T-helper 2 cell treated with Interferon-gamma antibody and Interleukin-4, amounts not matched to agents 5 μg/mL and 100 μg/mL, for 36 hours (primary cell): ENCODE results near the gene PCDHGB7.
"Not testable (repeated sequence)": the region's sequence is repeated elsewhere in the genome, so short reads cannot be mapped to it uniquely, and the experiment has no call there.

Source experiments
- DNase-seq: peaks from one replicate; pipeline ENCODE4 v3.0.0; 2021; ENCODE audit warnings: low spot score
- H3K27ac Mint-ChIP-seq: one replicate; pipeline ENCODE4 v1.8.0; 2021; ENCODE audit warnings: mild to moderate bottlenecking, mixed read lengths
- H3K27me3 Mint-ChIP-seq: one replicate; pipeline ENCODE4 v1.8.0; 2021; ENCODE audit warnings: low read depth, mixed read lengths
- H3K36me3 Mint-ChIP-seq: one replicate; pipeline ENCODE4 v1.8.0; 2021; ENCODE audit warnings: low read depth, mixed read lengths
- H3K4me1 Mint-ChIP-seq: one replicate; pipeline ENCODE4 v1.8.0; 2021; ENCODE audit warnings: low read depth, mixed read lengths
- H3K4me3 Mint-ChIP-seq: one replicate; pipeline ENCODE4 v1.8.0; 2022; ENCODE audit warnings: mild to moderate bottlenecking, moderate library complexity, mixed read lengths
- H3K9me3 Mint-ChIP-seq: one replicate; pipeline ENCODE4 v1.8.0; 2021; ENCODE audit warnings: mixed read lengths

The PCDHGB7 gene

GRCh38 chr5:141389153-141390042, 28.1 kb upstream of the PCDHGB7 start:
- DNase-seq: no peak
- Mint-ChIP-seq H3K4me1 (no peaks in the 10 kb centered on the region), H3K9me3 (peaks cover 36% of the 10 kb centered on the region), H3K27me3 (peaks cover 24% of the 10 kb centered on the region), H3K27ac (no peak overlapping the region), H3K4me3 (no peak overlapping the region), H3K36me3 (no peaks in the 10 kb centered on the region)

- peaks cover 21% of the 10 kb centered on the region for H3K27me3 Mint-ChIP-seq
- no peaks in the 10 kb centered on the region for H3K36me3 Mint-ChIP-seq
- no peak within 1 kb of the TSS for H3K4me3 Mint-ChIP-seq
- no peak within 1 kb of the TSS for H3K27ac Mint-ChIP-seq
- H3K9me3 Mint-ChIP-seq: peaks cover 37% of the 10 kb centered on the region
- no peak for DNase-seq
- no peaks in the 10 kb centered on the region for H3K4me1 Mint-ChIP-seq
These were observed 24.9 kb upstream of the PCDHGB7 start, which contains the start of gene PCDHGA8 for GRCh38 chr5:141392429-141393198. PCDHGA8 (plus strand) TSS chr5:141392633; CDS start chr5:141392814, 181 bp downstream.

DNA sequence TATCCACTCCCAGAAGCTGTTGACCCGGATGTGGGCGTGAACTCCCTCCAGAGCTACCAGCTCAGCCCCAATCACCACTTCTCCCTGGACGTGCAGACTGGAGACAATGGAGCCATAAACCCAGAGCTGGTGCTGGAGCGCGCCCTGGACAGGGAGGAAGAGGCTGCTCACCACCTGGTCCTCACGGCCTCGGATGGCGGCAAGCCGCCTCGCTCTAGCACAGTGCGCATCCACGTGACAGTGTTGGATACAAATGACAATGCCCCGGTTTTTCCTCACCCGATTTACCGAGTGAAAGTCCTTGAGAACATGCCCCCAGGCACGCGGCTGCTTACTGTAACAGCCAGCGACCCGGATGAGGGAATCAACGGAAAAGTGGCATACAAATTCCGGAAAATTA, 24.2 kb upstream of the PCDHGB7 start:
- no peaks in the 10 kb centered on the region for H3K4me1 Mint-ChIP-seq
- no peak overlapping the region for H3K4me3 Mint-ChIP-seq
- peaks cover 21% of the 10 kb centered on the region for H3K27me3 Mint-ChIP-seq
- H3K9me3 Mint-ChIP-seq: peaks cover 36% of the 10 kb centered on the region
- H3K36me3 Mint-ChIP-seq: no peaks in the 10 kb centered on the region
- no peak overlapping the region for H3K27ac Mint-ChIP-seq
- DNase-seq: no peak

DNA sequence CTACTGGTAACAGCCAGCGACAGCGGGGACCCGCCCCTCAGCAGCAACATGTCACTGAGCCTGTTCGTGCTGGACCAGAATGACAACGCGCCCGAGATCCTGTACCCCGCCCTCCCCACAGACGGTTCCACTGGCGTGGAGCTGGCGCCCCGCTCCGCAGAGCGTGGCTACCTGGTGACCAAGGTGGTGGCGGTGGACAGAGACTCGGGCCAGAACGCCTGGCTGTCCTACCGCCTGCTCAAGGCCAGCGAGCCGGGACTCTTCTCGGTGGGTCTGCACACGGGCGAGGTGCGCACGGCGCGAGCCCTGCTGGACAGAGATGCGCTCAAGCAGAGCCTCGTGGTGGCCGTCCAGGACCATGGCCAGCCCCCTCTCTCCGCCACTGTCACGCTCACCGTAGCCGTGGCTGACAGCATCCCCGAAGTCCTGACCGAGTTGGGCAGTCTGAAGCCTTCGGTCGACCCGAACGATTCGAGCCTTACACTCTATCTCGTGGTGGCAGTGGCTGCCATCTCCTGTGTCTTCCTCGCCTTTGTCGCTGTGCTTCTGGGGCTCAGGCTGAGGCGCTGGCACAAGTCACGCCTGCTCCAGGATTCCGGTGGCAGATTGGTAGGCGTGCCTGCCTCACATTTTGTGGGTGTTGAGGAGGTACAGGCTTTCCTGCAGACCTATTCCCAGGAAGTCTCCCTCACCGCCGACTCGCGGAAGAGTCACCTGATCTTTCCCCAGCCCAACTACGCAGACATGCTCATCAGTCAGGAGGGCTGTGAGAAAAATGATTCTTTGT, 22.9 kb upstream of the PCDHGB7 start:
- H3K36me3 Mint-ChIP-seq, DNase-seq, H3K4me3 Mint-ChIP-seq, H3K4me1 Mint-ChIP-seq, H3K27ac Mint-ChIP-seq: not testable (repeated sequence)
- peaks cover 27% of the 10 kb centered on the region for H3K27me3 Mint-ChIP-seq
- peaks cover 34% of the 10 kb centered on the region for H3K9me3 Mint-ChIP-seq

GRCh38 chr5:141397756-141398551, 19.5 kb upstream of the PCDHGB7 start, which contains the start of gene PCDHGB5:
PCDHGB5 (plus strand) TSS chr5:141397947; CDS start chr5:141398128, 181 bp downstream.
- H3K4me1 Mint-ChIP-seq, DNase-seq, H3K27ac Mint-ChIP-seq, H3K36me3 Mint-ChIP-seq: not testable (repeated sequence)
- peaks cover 30% of the 10 kb centered on the region for H3K9me3 Mint-ChIP-seq
- H3K4me3 Mint-ChIP-seq: peak within 1 kb of the TSS; percentile 63
- peaks cover 34% of the 10 kb centered on the region for H3K27me3 Mint-ChIP-seq

DNA sequence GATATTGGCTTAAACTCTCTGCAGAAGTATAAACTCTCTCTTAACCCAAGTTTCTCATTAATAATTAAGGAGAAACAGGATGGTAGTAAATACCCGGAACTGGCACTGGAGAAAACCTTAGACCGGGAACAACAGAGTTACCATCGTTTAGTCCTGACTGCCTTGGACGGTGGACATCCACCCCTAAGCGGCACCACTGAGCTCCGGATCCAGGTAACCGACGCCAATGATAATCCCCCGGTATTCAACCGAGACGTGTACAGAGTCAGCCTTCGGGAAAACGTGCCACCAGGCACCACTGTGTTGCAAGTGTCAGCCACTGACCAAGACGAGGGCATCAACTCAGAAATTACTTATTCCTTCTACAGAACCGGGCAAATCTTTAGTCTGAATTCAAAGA, 18.9 kb upstream of the PCDHGB7 start:
- Mint-ChIP-seq H3K27ac (no peak overlapping the region), H3K36me3 (no peaks in the 10 kb centered on the region), H3K9me3 (peaks cover 26% of the 10 kb centered on the region), H3K4me3 (peak overlapping the region; percentile 14), H3K4me1 (no peaks in the 10 kb centered on the region), H3K27me3 (peaks cover 35% of the 10 kb centered on the region)
- DNase-seq: no peak

DNA sequence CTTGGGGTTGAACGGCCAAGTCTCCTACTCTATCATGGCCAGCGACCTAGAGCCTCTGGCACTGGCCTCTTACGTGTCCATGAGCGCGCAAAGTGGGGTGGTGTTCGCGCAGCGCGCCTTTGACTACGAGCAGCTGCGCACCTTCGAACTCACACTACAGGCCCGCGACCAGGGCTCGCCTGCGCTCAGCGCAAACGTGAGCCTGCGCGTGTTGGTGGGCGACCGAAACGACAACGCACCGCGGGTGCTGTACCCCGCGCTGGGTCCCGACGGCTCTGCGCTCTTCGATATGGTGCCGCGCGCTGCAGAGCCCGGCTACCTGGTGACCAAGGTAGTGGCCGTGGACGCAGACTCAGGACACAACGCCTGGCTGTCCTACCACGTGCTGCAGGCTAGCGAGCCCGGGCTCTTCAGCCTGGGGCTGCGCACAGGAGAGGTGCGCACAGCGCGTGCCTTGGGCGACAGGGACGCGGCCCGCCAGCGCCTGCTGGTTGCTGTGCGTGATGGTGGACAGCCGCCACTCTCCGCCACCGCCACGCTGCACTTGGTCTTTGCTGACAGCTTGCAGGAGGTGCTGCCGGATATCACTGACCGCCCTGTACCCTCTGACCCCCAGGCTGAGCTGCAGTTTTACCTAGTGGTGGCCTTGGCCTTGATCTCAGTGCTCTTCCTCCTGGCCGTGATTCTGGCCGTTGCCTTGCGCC, 17.8 kb upstream of the PCDHGB7 start:
- Mint-ChIP-seq H3K36me3 (no peaks in the 10 kb centered on the region), H3K27ac (peak overlapping the region; percentile 64), H3K9me3 (peaks cover 19% of the 10 kb centered on the region)

GRCh38 chr5:141402553-141403243, 14.8 kb upstream of the PCDHGB7 start, which contains the start of gene PCDHGA9:
PCDHGA9 (plus strand) TSS chr5:141402778; CDS start chr5:141402953, 175 bp downstream.
- Mint-ChIP-seq H3K9me3 (peaks cover 14% of the 10 kb centered on the region), H3K4me3 (no peak within 1 kb of the TSS), H3K36me3 (no peaks in the 10 kb centered on the region), H3K4me1 (no peaks in the 10 kb centered on the region), H3K27ac (no peak within 1 kb of the TSS), H3K27me3 (peaks cover 43% of the 10 kb centered on the region)
- DNase-seq: no peak

More for the DNA sequence above, 17.8 kb upstream of the PCDHGB7 start:
- DNase-seq: no peak
- peaks cover 38% of the 10 kb centered on the region for H3K27me3 Mint-ChIP-seq
- H3K4me1 Mint-ChIP-seq: no peaks in the 10 kb centered on the region
- no peak overlapping the region for H3K4me3 Mint-ChIP-seq

DNA sequence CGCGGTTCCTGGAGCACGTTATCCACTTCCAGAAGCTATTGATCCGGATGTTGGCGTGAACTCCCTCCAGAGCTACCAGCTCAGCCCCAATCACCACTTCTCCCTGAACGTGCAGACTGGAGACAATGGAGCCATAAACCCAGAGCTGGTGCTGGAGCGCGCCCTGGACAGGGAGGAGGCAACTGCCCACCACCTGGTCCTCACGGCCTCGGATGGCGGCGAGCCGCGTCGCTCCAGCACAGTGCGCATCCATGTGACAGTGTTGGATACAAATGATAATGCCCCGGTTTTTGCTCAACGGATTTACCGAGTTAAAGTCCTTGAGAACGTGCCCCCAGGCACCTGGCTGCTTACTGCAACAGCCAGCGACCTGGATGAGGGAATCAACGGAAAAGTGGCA, 14.1 kb upstream of the PCDHGB7 start:
- Mint-ChIP-seq H3K9me3 (peaks cover 14% of the 10 kb centered on the region), H3K27me3 (peaks cover 49% of the 10 kb centered on the region), H3K27ac (no peak overlapping the region), H3K4me1 (peaks cover 2% of the 10 kb centered on the region), H3K4me3 (no peak overlapping the region), H3K36me3 (no peaks in the 10 kb centered on the region)
- no peak for DNase-seq

GRCh38 chr5:141407790-141408505, 9.5 kb upstream of the PCDHGB7 start, which contains the start of gene PCDHGB6:
PCDHGB6 (plus strand) TSS chr5:141408021; CDS start chr5:141408203, 182 bp downstream.
- Mint-ChIP-seq H3K4me3 (peak within 1 kb of the TSS; percentile 71), H3K27ac (peak within 1 kb of the TSS; percentile 43), H3K9me3 (peaks cover 11% of the 10 kb centered on the region), H3K27me3 (peaks cover 46% of the 10 kb centered on the region)
- not testable (repeated sequence) for H3K36me3 Mint-ChIP-seq, H3K4me1 Mint-ChIP-seq
- peak; percentile 32 for DNase-seq

GRCh38 chr5:141409598-141410306, 7.7 kb upstream of the PCDHGB7 start:
- H3K36me3 Mint-ChIP-seq: peaks cover 8% of the 10 kb centered on the region
- DNase-seq: no peak
- no peak overlapping the region for H3K4me3 Mint-ChIP-seq
- H3K27ac Mint-ChIP-seq: no peak overlapping the region
- peaks cover 13% of the 10 kb centered on the region for H3K4me1 Mint-ChIP-seq
- peaks cover 11% of the 10 kb centered on the region for H3K9me3 Mint-ChIP-seq
- peaks cover 49% of the 10 kb centered on the region for H3K27me3 Mint-ChIP-seq
